ENCODE data around the gene AGAP1.

Gene AGAP1

DNA sequence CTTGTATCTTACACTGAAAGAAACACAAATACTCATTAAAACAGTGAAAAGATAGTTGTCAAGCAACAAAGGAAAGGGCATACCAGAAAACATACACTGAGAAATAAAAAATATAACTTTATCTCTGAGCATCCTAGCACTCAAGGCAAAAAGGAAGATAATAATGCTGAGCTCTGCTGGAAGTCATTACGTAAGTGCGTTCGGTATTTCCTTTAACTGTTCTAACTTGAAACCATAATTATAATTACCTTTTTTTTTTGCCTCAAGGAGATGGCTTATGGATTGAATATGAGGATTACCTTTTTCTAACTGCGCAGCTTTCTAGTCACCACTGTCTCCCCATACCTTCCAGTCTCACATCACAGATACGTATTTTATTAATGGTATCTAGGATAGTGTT, 366.3 kb downstream of the AGAP1 start:
- DNase-seq (ENCODE audit: low read depth), result peak; percentile 85
- TF ChIP-seq, protein P1, sequence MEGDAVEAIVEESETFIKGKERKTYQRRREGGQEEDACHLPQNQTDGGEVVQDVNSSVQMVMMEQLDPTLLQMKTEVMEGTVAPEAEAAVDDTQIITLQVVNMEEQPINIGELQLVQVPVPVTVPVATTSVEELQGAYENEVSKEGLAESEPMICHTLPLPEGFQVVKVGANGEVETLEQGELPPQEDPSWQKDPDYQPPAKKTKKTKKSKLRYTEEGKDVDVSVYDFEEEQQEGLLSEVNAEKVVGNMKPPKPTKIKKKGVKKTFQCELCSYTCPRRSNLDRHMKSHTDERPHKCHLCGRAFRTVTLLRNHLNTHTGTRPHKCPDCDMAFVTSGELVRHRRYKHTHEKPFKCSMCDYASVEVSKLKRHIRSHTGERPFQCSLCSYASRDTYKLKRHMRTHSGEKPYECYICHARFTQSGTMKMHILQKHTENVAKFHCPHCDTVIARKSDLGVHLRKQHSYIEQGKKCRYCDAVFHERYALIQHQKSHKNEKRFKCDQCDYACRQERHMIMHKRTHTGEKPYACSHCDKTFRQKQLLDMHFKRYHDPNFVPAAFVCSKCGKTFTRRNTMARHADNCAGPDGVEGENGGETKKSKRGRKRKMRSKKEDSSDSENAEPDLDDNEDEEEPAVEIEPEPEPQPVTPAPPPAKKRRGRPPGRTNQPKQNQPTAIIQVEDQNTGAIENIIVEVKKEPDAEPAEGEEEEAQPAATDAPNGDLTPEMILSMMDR (conservative IDR thresholded peaks at IDR 0.05; ENCODE audit: low read depth, low read length), result no peak
- no peak overlapping the region for H3K4me3 ChIP-seq (ENCODE audit: low read depth, low read length)

DNA sequence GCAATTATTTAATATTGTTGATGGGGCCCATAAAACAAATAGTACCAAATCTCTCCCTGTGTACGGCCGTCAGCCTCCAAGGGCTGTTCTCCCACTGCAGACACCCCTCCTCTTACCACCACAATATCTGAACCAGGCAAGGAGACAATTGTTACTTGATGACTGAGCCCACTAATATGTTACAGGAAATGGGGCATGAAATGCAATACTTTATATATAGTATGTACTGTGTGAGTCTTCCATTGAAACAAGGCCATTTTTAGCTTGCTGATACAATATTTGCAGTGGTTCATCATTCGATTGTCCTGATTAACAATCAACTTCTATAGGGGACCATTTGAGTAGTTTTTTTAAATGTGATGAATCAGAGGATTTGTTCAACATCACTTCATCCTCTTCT, 367.0 kb downstream of the AGAP1 start:
- DNase-seq (ENCODE audit: low read depth), result no peak
- no peak overlapping the region for H3K4me3 ChIP-seq (ENCODE audit: low read depth, low read length)
- TF ChIP-seq, protein P1 (conservative IDR thresholded peaks at IDR 0.05; ENCODE audit: low read depth, low read length), result no peak

DNA sequence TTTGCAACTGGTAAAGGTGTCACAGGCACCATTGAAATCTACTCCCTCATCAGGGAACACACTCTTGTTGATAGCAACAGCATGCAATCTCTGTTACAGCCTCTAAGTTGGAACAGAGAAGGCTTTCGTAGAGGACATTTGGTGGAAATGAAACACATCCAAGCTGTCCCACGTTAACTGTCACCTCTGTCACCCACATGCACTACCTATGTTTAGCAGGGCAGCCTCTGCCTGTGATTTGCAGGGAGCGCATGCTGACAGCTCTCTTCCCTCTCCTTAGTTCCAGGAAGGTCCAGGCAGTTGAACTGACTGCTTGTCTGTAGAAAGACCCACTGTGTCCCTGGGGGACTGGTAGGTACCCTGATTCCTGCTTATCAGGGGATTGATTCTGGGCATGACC, 367.5 kb downstream of the AGAP1 start:
- no peak for DNase-seq (ENCODE audit: low read depth)
- H3K4me3 ChIP-seq (ENCODE audit: low read depth, low read length), result no peak overlapping the region
- TF ChIP-seq, protein P1 (conservative IDR thresholded peaks at IDR 0.05; ENCODE audit: low read depth, low read length), result no peak

DNA sequence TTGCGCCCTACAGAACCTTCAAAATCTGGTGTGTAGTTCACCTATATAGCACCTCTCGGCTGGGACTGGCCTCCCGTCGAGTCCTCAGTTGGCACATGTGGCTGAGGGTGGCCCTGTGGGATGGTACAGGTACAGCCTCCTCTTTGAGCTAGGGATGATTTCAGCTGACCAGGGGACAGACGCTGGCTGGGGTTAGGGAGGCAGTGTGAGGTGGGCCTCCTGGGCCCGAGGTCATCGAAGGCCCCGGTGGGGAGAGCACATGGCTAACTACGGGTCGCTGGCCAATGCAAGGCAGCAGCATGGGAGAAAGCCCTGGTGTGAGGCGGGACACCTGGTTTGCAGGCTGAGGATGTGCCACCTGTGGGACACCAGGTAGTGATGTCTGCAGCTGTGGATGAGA, 369.6 kb downstream of the AGAP1 start:
- no peak overlapping the region for H3K4me3 ChIP-seq (ENCODE audit: low read depth, low read length)
- TF ChIP-seq, protein P1 (conservative IDR thresholded peaks at IDR 0.05; ENCODE audit: low read depth, low read length), result no peak
- no peak for DNase-seq (ENCODE audit: low read depth)

DNA sequence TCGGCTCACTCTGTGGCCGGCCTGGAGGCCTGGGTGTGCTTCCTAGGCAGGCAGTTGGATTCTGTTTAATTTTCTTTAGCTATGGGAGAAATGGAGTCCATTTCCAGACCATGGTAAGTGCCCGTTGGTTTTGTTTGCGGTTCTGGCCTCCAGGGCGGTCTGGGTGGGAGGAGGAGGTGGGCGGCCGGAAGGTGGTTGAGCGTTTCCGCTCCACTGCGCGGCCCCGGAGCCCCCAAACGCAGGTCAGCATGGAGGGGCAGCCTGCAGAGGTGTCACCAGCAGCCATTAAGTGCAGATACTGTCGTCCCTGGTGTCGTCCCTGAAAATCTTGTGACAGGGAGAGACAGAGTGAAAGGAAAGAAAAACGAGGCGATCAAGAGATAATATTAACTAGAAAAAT, 370.5 kb downstream of the AGAP1 start:
- TF ChIP-seq, protein P1 (conservative IDR thresholded peaks at IDR 0.05; ENCODE audit: low read depth, low read length), result no peak
- peak overlapping the region; percentile 17 for H3K4me3 ChIP-seq (ENCODE audit: low read depth, low read length)
- DNase-seq (ENCODE audit: low read depth), result no peak

DNA sequence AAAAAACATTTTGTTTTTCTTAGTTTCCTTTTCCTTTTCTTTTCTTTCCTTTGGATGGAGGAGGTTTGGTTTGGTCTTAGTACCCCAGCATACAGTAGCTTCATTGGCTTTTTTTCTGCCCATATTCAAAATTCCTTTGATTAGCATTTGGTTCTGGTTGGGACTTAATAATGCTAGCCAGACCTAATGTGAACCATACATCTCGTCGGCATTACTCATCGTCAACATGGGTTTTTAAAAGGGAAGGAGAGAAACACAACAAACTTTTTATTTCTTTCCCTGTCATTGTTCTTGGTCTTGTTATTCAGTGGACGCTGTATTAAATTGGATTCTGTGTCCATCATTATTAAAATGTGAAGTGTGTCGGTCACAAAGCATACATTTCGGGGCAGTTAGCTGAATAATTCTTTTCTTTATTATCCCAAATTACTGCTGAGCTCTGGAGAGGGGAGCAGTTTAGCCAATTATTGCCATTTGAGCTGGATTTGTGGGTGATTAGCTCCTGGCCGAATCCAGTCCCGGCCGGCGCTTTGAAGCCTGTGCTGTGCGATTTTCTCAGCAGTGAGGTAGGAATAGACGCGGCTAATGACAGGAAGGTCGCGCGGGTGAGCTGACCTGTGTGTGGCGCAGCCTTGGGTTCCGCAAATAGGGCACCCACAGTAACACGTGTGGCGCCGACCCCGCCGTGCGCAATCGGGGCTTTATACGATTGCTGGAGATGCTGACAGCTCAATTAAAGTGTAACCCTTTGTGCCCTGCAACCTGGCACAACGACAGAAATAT, 371.1 kb downstream of the AGAP1 start:
- DNase-seq (ENCODE audit: low read depth), result peak; percentile 53
- TF ChIP-seq, protein P1 (conservative IDR thresholded peaks at IDR 0.05; ENCODE audit: low read depth, low read length), result no peak
- peak overlapping the region; percentile 49 for H3K4me3 ChIP-seq (ENCODE audit: low read depth, low read length)

DNA sequence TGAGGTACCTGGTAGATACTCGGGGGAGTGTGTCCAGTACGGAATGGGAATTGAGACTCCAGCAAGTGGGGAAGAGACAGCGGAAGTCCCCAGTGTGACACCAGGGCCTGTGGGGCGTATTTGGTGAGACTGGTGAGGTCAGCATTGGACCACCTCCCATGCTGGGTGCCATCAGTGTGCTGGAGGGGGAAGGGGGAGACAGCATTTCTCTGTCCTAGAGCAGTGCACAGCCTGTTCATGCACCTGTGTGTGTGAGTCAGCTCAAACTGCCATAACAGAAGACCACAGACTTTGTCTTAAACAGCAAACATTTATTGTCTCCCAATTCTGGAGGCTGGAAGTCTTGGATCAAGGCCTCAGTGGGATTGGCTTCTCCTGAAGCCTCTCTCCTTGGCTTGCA, 372.5 kb downstream of the AGAP1 start:
- TF ChIP-seq, protein P1 (conservative IDR thresholded peaks at IDR 0.05; ENCODE audit: low read depth, low read length), result no peak
- no peak for DNase-seq (ENCODE audit: low read depth)
- no peak overlapping the region for H3K4me3 ChIP-seq (ENCODE audit: low read depth, low read length)
